Stomach smooth muscle (tissue), 2 donors: ENCODE data around the gene IDE.
"Not testable (repeated sequence)": the region's sequence is repeated elsewhere in the genome, so short reads cannot be mapped to it uniquely, and the experiment has no call there.

ENCODE experiments used
- H3K27ac ChIP-seq: one replicate; pipeline ENCODE4 v1.7.0; 2013; ENCODE audit warnings: mild to moderate bottlenecking, low read length, inconsistent platforms
- H3K27me3 ChIP-seq, 2 donors: one replicate each; pipeline ENCODE4 v1.7.0; 2013; ENCODE audit warnings: low read length in 2 of 2; ENCODE audit not compliant: insufficient read depth in 2 of 2, control insufficient read depth in 1 of 2
- H3K36me3 ChIP-seq, 2 donors: one replicate each; pipeline ENCODE4 v1.7.0; 2013; ENCODE audit warnings: low read length in 2 of 2; ENCODE audit not compliant: control insufficient read depth in 2 of 2, insufficient read depth in 2 of 2
- H3K4me1 ChIP-seq: one replicate; pipeline ENCODE4 v1.7.0; 2013; ENCODE audit warnings: low read length; ENCODE audit not compliant: control insufficient read depth, insufficient read depth
- H3K4me3 ChIP-seq, 2 donors: one replicate each; pipeline ENCODE4 v1.7.0; 2013; ENCODE audit warnings: low read length in 2 of 2
- H3K9ac ChIP-seq, 2 donors: one replicate each; pipeline ENCODE4 v1.7.0; 2013; ENCODE audit warnings: low read length in 2 of 2, mild to moderate bottlenecking in 1 of 2
- H3K9me3 ChIP-seq, 2 donors: one replicate each; pipeline ENCODE4 v1.7.0; 2013; ENCODE audit warnings: low read length in 2 of 2; ENCODE audit not compliant: control insufficient read depth in 2 of 2
- donor health status: healthy.
- donor health status: Pancreatic carcinoma.

Gene IDE

DNA sequence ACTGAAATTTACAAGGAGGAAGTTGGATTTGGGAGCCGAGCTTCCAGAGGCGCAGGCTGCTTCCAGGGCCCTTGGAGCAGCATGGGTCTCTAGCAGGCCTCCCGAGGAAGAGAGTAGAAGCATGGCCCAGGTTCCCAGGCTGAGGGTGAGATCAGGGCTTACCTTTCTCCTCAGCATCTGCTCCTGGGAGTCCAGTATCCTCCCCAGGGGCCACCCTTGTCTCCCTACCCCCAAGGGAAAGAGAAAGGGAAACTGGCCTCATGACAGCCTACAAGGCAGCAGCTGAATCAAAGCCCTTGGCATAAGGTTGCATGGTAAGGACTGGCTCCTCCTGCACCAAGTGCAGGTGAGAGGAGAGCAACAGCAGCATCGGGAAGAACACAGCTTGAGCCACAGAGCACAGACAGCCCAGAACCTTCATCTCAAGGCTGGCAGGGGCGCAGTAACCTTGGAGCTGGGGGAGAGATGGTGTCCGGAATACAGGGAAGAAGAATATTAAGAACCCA is 168.4 kb downstream of the IDE start:
- Histone ChIP-seq H3K9ac (no peak overlapping the region), H3K27ac (no peak overlapping the region)

GRCh38 chr10:92404612-92405418 is 169.1 kb downstream of the IDE start:
- Histone ChIP-seq H3K4me1 (no peaks in the 10 kb centered on the region), H3K27ac (no peak overlapping the region), H3K9ac (no peak overlapping the region), H3K36me3 (no peaks in the 10 kb centered on the region), H3K9me3 (no peaks in the 10 kb centered on the region), H3K4me3 (no peak overlapping the region), H3K27me3 (no peaks in the 10 kb centered on the region)

More for the DNA sequence above, 168.4 kb downstream of the IDE start:
- Histone ChIP-seq H3K36me3 (no peaks in the 10 kb centered on the region), H3K9me3 (no peaks in the 10 kb centered on the region), H3K27me3 (no peaks in the 10 kb centered on the region), H3K4me1 (no peaks in the 10 kb centered on the region), H3K4me3 (no peak overlapping the region)

DNA sequence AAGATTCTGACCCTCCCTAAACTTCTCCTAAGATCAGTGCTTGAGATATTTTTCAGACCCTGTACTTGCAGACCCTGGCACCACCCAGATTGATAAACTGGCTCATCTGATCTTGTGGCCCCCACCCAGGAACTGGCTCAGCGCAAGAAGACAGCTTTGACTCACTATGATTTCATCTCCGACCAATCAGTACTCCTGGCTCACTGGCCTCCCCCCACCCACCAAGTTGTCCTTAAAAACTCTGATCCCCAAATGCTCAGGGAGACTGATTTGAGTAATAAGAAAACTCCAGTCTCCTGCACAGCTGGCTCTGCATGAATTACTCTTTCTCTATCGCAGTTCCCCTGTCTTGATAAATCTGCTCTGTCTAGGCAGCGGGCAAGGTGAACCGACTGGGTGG is 171.7 kb downstream of the IDE start:
- not testable (repeated sequence) for H3K9me3 ChIP-seq, H3K4me1 ChIP-seq, H3K4me3 ChIP-seq, H3K27me3 ChIP-seq, H3K36me3 ChIP-seq, H3K9ac ChIP-seq, H3K27ac ChIP-seq
